Caki2 (cell line): Measurements from ENCODE around the gene CLEC12A. TPM values are rescaled to one million over a fixed set of nuclear protein-coding genes. Genes with fewer than 3 reads are reported as not detected.
"Not testable (repeated sequence)": the region's sequence is repeated elsewhere in the genome, so short reads cannot be mapped to it uniquely, and the experiment has no call there.

Experiments
- DNase-seq: peaks from one replicate; pipeline ENCODE4 v3.0.0-alpha.2; 2015; ENCODE audit warnings: low read depth
- in situ Hi-C: cut with HindIII; loops from 2 replicates; pipeline ENCODE4 v1.10.0; 2016; ENCODE audit warnings: low sequenced_read_pairs, low pct_unique_long_range_greater_than_20kb, mixed read lengths
- total RNA-seq: library from RNA; depleted of rRNA; stranded (reverse); fragments of >200 nt; shearing (Covaris generic); gene quantifications from 2 replicates; pipeline ENCODE4 v1.2.3, GENCODE V29; 2014; ENCODE audit warnings: low replicate concordance; rRNA removed

The CLEC12A gene
- total RNA-seq = not detected in 2 replicates

DNA sequence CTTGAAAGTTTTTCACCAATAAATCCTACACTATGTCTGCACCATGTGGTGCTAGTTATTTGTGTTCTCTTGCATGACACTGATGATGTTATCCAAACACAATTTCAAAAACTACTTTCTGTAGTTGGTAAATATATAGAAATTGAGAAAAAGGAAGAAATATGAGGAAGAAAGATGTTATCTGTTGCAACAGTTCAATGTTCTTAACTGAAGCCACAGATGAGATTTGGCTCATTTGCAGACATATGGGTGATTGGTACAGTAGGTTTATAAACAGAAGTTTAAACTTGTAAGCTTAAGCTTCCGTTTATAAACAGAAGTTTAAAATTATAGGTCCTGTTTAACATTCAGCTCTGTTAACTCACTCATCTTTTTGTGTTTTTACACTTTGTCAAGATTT is at the start of gene CLEC12A:
TSS of gene CLEC12A (plus strand) at position 229 of the 400 bp plus-strand sequence. CDS start 188 bp downstream, outside the sequence.
- DNase-seq = no peak
- in situ Hi-C loops = no loop called here

DNA sequence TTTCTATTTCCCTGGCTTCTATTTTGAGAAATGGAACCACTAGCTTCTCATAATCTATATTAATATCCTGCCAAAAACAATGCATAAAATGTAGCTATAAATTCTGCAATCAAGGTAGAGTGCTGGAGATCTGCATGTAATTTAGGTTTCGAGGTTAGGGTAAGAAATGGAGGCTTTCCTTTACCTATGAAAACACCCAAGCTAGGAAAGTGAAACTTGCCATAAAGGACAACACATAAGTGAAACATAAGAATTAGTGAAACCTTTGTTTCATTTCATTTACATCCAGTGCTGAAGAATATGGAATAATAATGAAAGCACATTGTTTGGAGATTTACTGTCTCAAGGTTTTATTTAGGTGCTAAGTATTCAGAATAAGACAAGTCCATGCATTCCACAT is 48.8 kb upstream of the CLEC12A start:
- in situ Hi-C loops = no loop called here
- no peak for DNase-seq

DNA sequence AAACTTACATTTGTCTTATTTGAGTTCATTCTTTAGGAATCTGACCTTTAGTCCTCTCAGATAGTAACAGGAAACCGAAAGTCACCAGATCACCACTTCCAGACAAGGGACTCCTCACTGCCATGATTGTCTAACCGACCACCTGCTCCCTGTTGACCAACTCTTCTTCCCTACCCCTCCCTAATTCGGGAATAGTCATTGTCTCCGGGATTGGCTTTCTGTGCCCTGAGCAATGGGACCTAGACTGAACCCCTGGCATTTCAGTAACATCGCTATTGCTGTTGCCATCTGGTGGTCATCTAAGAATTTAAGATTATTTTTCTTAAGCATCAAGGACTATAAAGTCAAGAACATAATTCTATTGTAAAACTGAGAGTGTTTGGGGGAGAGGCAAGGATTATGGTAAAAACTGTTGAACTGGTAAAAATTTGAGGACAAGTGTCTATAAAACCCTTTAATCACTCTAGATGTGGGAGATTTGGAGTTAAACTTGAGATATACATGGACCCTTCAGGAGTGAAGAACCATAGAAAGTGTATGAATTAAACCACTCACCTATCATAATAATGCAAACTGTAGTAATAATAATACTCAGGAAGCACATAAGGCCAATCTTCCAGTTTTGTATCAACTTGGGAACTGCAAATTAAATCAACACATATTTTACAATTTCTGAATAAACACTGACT is 45.4 kb upstream of the CLEC12A start:
- peak; percentile 29 for DNase-seq
- in situ Hi-C loops = no loop called here

DNA sequence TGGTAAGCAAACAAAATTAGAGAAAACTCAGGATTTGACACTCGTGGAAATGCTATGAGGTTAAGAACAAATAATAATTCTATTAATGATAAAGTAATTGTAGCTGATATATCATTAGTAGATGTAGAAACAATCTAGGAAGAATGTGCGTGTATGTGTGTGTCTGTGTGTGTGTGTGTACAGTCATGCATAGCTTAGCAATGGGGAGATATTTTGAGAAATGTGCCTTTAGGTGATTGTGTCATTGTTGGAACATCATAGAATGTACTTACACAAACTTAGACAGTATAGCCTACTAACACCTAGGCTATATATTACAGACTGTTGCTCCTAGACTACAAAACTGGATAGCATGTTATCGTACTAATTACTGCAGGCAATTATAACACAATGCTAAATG is 44.3 kb upstream of the CLEC12A start:
- in situ Hi-C loops = no loop called here

DNA sequence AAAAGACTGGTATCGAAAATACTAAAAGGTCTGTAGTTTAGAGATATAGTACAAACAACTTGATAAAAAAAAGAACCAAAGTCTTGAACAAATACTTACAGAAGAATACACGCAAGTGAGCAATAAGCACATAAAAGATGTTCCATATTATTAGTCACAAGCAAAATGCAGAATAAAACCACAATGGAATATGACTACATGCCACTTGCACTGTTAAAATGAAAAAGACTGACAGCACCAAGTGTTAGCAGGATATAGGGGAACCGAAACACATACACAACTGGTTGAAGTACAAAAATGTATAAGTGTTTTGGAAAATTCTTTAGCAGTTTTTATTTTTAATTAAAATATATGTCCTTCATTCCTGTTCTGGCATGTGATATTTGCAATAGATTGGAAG is 42.6 kb upstream of the CLEC12A start:
- DNase-seq = no peak
- in situ Hi-C loops = no loop called here

More for the DNA sequence above, 44.3 kb upstream of the CLEC12A start:
- no peak for DNase-seq

DNA sequence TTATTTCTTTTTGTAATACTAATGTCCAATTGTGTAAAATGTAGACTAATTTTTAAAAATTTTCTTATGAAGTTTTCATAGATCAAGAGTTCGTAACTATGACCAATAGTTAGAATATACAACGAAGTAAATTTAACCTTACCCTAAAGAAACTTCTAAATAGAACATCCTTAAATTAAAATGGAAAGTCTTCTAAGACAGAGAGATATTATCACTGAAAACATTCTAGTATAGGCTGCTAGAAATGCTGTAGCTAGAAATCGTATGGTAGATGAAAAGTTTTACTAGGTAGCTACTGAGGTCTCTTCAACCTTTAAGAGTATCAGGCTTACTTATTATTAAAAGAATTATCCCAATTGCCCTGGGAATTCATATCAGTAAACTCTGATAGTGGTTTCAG is 40.0 kb upstream of the CLEC12A start:
- in situ Hi-C loops = no loop called here
- DNase-seq = no peak

DNA sequence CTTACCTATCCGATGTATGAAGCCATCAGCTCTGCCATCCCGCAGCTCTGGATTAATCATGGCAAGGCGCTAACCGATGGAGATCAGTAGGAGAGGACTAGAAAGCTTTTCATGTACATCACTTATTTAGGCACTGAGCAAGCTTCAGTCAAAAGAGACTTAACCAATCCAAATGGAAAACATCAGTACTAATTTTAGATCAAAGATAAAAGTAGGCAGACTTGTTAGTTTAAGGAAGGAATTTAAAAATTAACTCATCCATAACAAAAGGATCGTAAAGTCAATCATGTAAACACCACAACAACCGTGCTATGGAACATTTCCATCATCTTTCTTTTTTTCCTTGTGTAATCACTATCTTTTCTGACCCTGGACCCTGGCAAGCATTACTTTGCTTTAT is 38.9 kb upstream of the CLEC12A start, which contains the start of gene CLEC2A:
TSS of gene CLEC2A (minus strand) at position 101 of the 400 bp plus-strand sequence. CDS start at position 60, 41 bp downstream.
- in situ Hi-C loops = no loop called here
- no peak for DNase-seq

DNA sequence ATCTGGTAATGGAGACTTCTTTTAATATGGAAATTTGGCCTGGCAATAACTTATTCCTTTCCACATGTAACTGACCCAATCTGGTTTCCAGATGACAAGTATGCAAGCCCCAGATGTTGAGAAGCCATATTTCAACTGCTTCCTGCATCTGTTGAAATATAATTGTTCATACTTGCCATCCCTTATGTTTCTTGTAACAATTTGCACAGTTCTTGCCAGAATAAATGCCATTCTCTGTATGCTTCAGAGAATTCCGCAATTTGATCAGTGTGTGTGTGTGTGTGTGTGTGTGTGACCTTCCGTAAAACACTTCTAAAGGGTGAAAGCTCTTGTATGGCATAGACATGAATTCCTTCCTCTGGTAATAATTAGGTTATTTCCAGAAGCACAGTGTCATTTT is 37.3 kb upstream of the CLEC12A start:
- no peak for DNase-seq
- in situ Hi-C loops = no loop called here

DNA sequence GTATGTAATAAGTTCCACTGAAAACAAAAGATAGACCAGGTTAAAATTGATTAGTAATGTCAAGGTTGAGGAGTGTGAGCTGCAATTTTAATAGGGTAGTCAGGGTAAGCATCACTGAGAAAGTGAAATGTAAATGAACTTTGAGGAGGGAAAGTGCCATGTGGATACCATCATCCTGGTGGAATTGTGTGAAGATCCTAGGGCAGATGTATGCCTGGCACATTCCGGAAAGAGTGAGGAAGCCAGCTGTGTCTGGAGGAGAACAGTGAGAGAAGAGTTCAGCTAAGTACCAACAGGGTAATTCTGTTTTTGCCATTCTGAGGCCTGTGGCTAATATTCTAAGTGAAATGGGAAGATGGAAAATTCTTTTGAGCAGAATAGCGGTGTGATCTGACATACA is 36.2 kb upstream of the CLEC12A start:
- no peak for DNase-seq
- in situ Hi-C loops = no loop called here

DNA sequence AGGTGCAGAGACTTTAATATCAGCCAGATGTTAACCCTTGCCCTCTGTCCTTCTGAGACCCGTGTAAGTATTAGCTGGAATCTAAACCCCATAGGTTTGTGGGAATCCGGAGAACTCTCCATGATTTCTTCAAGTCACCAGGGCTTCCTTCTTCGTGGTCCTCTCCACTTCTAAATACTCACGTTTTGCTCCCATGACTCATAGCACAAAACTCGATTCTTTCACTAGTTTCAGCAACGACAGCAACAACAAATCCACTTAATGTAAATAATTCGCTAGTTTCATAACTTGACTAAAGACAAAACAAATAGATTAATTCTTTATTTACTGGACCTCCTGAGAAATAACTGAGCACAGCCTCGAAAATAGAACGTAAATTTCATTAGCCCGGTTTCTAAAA is 34.6 kb upstream of the CLEC12A start:
- DNase-seq = no peak
- in situ Hi-C loops = no loop called here

DNA sequence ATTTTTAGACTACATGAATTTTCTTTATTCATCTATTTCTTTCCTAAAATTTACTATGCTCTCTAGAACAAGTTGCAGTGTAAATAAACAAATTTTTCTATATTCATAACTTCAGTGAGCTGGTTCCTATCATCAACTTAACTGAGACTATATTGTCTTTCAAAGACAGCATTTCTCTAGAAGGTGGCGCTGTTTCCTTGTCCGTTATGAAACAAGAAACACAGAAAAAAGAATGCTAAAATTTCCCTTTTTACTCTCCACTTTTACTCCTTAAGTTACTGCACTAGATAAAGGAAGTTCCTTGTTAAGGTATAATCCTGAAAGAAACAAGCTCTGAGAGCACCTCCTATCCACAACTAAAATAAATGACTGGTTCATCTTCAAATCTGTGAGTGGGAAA is 30.8 kb upstream of the CLEC12A start:
- DNase-seq = no peak
- in situ Hi-C loops = no loop called here

DNA sequence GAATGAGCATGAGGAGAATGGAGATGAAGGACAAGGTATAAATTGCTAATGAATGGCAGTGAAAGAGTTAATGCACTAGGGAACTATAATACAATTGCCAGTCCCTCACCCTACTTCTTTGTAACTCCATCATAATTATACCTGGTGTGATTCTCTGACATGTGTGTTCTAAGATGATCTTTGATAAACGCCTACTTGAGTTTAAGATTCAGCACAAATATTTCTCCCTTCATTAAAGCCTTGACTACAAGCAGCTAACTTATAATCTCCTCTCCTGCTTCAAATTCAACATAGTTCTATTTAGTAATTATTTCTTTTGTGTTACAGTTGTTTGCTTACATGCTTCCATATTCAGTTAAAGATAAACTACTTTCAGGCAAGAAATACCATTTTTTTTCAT is 29.4 kb upstream of the CLEC12A start:
- no peak for DNase-seq
- in situ Hi-C loops = no loop called here

DNA sequence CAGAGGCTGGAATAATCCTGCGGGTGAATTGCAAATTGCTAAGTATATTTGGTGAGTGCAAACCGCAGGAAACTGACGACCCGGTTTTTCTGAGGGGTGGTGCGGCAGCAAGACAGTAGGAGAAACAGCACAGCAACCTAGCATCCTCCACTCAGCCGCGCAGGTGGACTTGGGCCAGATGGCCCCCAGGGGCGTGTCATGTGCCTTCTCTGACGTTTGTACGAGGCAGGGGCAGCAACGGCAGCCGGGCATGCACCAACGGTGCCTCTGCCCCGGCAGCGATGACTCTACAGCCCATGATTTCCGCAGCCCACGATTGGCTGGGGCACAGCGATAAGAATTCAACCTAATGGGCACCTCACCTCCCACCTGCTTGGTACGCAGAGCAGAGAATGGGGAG is 28.0 kb upstream of the CLEC12A start:
- in situ Hi-C loops = no loop called here
- no peak for DNase-seq

DNA sequence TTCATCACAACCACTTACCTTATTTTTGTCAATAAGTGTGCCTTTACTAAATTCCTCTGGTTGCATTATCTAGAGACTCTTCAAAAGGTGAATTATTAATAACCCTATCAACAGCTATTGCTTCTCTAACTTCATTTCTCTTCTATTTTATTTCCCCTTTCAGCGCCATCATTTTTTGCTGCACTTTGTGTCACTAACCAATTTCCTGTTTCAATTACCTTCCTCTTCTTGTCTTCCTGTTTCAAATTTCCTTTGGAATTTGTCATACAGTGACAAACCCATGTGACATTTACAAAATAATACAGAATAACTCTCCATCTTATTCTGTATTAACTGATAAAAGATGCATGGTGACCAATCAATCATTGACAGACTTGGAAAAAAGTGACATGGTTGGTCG is 26.8 kb upstream of the CLEC12A start:
- DNase-seq = no peak
- in situ Hi-C loops = no loop called here

DNA sequence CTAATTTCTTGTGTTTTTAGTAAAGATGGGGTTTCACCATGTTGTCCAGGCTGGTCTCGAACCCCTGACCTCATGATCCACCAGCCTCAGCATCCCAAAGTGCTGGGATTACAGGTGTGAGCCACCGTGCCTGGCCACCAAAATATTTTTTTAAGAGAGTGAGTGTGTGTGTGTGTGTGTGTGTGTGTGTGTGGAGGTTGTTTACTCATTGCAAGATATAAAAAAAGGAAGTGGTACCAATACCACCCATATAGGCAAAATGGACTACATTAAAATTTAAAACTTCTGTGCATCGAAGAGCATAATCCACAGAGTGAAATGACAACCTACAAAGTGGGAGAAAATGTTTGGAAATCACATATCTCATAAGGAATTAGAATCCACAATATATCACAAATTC is 23.5 kb upstream of the CLEC12A start:
- in situ Hi-C loops = no loop called here
- DNase-seq = no peak

DNA sequence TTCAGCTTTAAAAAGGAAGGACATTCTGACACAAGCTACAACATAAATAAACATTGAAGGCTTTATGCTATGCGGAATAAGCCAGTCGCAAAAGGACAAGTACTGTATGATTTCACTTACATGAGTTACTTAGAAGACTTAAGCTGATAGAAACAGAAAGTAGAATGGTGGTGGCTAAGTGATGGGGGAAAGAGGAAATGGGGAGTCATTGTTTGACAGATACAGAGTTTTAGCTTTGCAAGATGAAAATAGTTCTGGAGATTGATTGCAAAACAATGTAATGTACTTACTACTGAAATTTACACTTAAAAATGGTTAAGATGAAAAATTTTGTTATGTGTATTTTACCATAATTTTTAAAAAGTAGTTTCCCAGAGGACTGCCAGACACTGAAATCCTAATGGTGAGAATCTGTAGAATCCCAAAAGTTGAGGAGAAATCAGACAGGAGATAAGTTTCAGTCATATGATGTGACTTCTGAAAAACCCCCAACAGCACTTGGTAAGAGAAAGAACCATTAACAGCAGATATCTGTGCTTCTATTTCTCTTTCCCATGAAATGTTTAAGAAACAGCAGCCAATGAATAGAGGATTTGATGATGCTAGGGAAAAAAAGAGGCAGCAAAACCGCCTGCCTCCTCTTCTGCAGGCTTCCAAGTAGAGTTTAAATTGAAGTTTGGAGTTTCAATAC is 22.5 kb upstream of the CLEC12A start:
- in situ Hi-C loops = no loop called here
- DNase-seq = no peak

DNA sequence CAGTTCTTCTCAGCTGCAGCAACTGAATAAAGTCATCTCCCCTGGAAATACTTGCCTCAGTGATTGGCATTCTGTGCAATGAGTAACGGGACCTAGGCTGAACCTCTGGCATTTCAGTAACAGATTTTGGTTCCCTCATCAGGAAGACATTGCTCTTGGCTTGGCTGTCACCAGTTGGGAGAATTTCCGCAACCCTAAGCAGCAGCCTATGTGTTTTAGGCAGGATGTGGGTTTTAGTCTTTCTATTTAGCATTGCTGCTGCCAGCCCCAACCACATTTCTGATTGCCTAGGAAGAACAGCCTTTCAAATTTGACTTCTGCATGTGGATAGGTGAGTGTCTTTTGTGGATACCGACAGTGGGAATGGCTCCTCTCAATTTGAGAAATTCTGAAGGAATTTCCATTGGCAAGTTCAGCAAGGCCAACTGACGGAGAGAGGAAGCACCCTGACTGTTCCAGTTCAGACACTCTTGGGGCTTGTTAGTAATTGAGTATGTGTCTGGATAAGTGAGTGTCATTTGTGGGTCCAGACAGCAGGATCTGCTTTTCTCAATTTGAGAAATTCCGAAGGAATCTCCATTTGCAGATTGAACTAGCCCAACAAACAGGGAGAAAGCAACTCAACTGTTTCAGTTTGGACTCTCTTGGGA is 20.1 kb upstream of the CLEC12A start:
- no peak for DNase-seq

DNA sequence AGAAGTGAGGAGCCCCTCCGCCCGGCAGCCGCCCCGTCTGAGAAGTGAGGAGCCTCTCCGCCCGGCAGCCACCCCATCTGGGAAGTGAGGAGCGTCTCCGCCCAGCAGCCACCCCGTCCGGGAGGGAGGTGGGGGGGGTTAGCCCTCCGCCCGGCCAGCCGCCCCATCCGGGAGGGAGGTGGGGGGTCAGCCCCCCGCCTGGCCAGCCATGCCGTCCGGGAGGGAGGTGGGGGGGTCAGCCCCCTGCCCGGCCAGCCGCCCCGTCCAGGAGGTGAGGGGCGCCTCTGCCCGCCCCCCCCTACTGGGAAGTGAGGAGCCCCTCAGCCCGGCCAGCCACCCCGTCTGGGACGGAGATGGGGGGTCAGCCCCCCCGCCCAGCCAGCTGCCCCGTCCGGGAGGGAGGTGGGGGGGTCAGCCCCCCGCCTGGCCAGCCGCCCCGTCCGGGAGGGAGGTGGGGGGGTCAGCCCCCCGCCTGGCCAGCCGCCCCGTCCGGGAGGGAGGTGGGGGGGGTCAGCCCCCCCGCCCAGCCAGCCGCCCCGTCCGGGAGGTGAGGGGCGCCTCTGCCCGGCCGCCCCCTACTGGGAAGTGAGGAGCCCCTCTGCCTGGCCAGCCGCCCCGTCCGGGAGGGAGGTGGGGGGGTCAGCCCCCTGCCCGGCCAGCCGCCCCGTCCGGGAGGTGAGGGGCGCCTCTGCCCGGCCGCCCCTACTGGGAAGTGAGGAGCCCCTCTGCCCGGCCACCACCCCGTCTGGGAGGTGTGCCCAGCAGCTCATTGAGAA is 18.1 kb upstream of the CLEC12A start:
- in situ Hi-C loops, DNase-seq: not testable (repeated sequence)

More for the DNA sequence above, 20.1 kb upstream of the CLEC12A start:
- in situ Hi-C loops = no loop called here

DNA sequence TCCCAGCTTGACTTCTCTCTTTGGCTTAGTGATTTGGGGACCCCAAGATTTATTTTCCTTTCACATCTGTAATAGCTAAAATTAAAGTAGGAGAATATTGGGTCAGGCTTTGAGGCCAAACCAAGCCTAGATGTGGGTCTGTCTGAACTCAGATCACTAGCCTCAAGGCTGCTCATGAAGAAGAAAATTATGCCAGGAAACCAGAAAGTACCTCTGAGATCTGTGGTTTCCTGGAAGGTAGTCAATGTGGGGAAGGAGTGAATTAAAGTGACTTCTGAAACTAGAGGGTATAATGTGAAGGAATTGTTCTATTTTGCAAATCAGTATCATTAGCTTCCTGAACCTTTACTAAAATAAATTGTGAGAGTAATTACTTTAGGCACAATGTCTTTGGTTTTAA is 13.4 kb upstream of the CLEC12A start:
- DNase-seq = no peak
- in situ Hi-C loops = no loop called here
